Endothelial cell of umbilical vein (primary cell): Measurements from ENCODE around the gene CAMTA1. TPM values are rescaled to one million over a fixed set of nuclear protein-coding genes. Genes with fewer than 3 reads are reported as not detected.

Experiments used
- BruUV-seq: library from RNA; stranded (reverse); fragments of 400-500 nt; replicated peaks from 2 replicates; lab custom pipeline; 2021; lab: Mats Ljungman, UMichigan
- CTCF ChIA-PET: fragments of 300-600, 350-600 bp; sonication (Branson Sonifier 250); formaldehyde crosslinking; loops from one replicate; lab custom pipeline; 2021; ENCODE audit warnings: antibody characterized with exemption, inconsistent platforms; lab: Charles Lee
- POLR2A ChIA-PET: fragments of 300-600, 350-600 bp; sonication (Branson Sonifier 250); formaldehyde crosslinking; loops from one replicate; lab custom pipeline; 2021; ENCODE audit warnings: antibody characterized with exemption, inconsistent platforms; lab: Charles Lee
- DNase-seq: peaks from one replicate; pipeline ENCODE4 v3.0.0-alpha.2; 2011; ENCODE audit warnings: low read depth, low spot score
- FAIRE-seq: peaks from 2 replicates; lab custom pipeline; 2011; peaks lifted over from hg19 to GRCh38; lab: Jason Lieb, UNC
- H2AFZ ChIP-seq: 2 replicates; pipeline ENCODE4 v1.6.0; 2012; ENCODE audit warnings: low read depth, low read length, control low read depth, inconsistent platforms
- H3K27ac ChIP-seq: 2 replicates; pipeline ENCODE4 v1.5.1; 2011; ENCODE audit warnings: low read depth, mild to moderate bottlenecking, control low read depth, low read length, moderate library complexity; ENCODE audit not compliant: insufficient read depth
- H3K27me3 ChIP-seq, 2 experiments: 2 replicates each; pipeline versions ENCODE4 v1.6.0 to v1.6.1; 2011; ENCODE audit warnings: low read length in 2 of 2, mixed read lengths in 1 of 2; ENCODE audit not compliant: control insufficient read depth in 2 of 2, insufficient read depth in 2 of 2
- H3K36me3 ChIP-seq, 2 experiments: 2 replicates in 1 of 2; 3 replicates in 1 of 2; pipeline ENCODE4 v1.5.1; 2011; ENCODE audit warnings: low read length in 2 of 2, mild to moderate bottlenecking in 1 of 2, moderate library complexity in 1 of 2; ENCODE audit not compliant: control insufficient read depth in 2 of 2, insufficient read depth in 2 of 2; ENCODE audit errors: extremely low read depth in 1 of 2
- H3K4me1 ChIP-seq: 3 replicates; pipeline ENCODE4 v1.5.1; 2011; ENCODE audit warnings: mild to moderate bottlenecking, low read length; ENCODE audit not compliant: control insufficient read depth, insufficient read depth; ENCODE audit errors: extremely low read depth
- H3K4me2 ChIP-seq: 2 replicates; pipeline ENCODE4 v1.6.1; 2011; ENCODE audit warnings: low read length, control low read depth, mixed read lengths; ENCODE audit not compliant: insufficient read depth
- H3K4me3 ChIP-seq, 3 experiments: fragments of 200-600 bp in 1 of 3; sonication (generic), shearing (Covaris generic) in 1 of 3; replicated peaks in 1 of 3; 2 replicates each; pipeline ENCODE4 v1.5.1; 2011 to 2016; ENCODE audit warnings: control low read depth in 3 of 3, low read length in 3 of 3, mild to moderate bottlenecking in 2 of 3, inconsistent platforms in 1 of 3, low read depth in 1 of 3, moderate library complexity in 1 of 3; ENCODE audit not compliant: insufficient read depth in 1 of 3
- H3K79me2 ChIP-seq: 2 replicates; pipeline ENCODE4 v1.6.0; 2012; ENCODE audit warnings: low read length, inconsistent platforms; ENCODE audit not compliant: control insufficient read depth, insufficient read depth
- H3K9ac ChIP-seq: replicated peaks from 2 replicates; pipeline ENCODE3; 2011; ENCODE audit warnings: low read length, control low read depth; ENCODE audit not compliant: insufficient read depth; ENCODE audit errors: extremely low read depth
- H3K9me1 ChIP-seq: replicated peaks from 3 replicates; pipeline ENCODE4 v1.6.0; 2011; ENCODE audit warnings: mild to moderate bottlenecking, low read length; ENCODE audit not compliant: control insufficient read depth, insufficient read depth; ENCODE audit errors: extremely low read depth
- H3K9me3 ChIP-seq: replicated peaks from 2 replicates; pipeline ENCODE4 v1.5.1; 2012; ENCODE audit warnings: low read length, inconsistent platforms; ENCODE audit not compliant: control insufficient read depth, insufficient read depth
- H4K20me1 ChIP-seq: replicated peaks from 2 replicates; pipeline ENCODE3; 2011; ENCODE audit warnings: mild to moderate bottlenecking, low read length; ENCODE audit not compliant: control insufficient read depth, insufficient read depth; ENCODE audit errors: extremely low read depth
- CTCF ChIP-seq, 2 donors: IDR thresholded peaks; 1 replicate in 1 of 2; 2 replicates in 1 of 2; pipeline ENCODE4 v1.5.1; 2011; ENCODE audit warnings: low read length in 2 of 2, mild to moderate bottlenecking in 2 of 2, moderate library complexity in 2 of 2, control low read depth in 1 of 2, inconsistent platforms in 1 of 2, low read depth in 1 of 2; ENCODE audit not compliant: insufficient read depth in 1 of 2; ENCODE audit errors: extremely low read depth in 1 of 2
- EZH2 ChIP-seq: IDR thresholded peaks from 2 replicates; pipeline ENCODE4 v1.6.1; 2012; ENCODE audit warnings: borderline replicate concordance, low read depth, mild to moderate bottlenecking, moderate library complexity, low read length, inconsistent platforms; ENCODE audit not compliant: severe bottlenecking
- FOS ChIP-seq: IDR thresholded peaks from 2 replicates; pipeline ENCODE4 v1.6.1; 2011; ENCODE audit warnings: mild to moderate bottlenecking, low read length, moderate library complexity, borderline replicate concordance; ENCODE audit not compliant: insufficient read depth
- GATA2 ChIP-seq: IDR thresholded peaks from 2 replicates; pipeline ENCODE4 v1.7.0; 2011; ENCODE audit warnings: low read depth, mild to moderate bottlenecking, moderate library complexity, mixed read lengths, low read length; ENCODE audit not compliant: insufficient read length, insufficient read depth
- JUN ChIP-seq: IDR thresholded peaks from 2 replicates; pipeline ENCODE4 v1.6.1; 2011; ENCODE audit warnings: borderline replicate concordance, low read depth; ENCODE audit not compliant: insufficient read length, insufficient read depth
- MAX ChIP-seq: IDR thresholded peaks from 2 replicates; pipeline ENCODE4 v1.6.1; 2011; ENCODE audit not compliant: insufficient read depth, insufficient read length
- MYC ChIP-seq: IDR thresholded peaks from one replicate; pipeline ENCODE4 v1.6.1; 2011; ENCODE audit warnings: mild to moderate bottlenecking, low read depth, low read length
- POLR2A ChIP-seq: IDR thresholded peaks from 2 replicates; pipeline ENCODE4 v1.6.1; 2012; ENCODE audit warnings: low read depth, mild to moderate bottlenecking, control low read depth, low read length
- POLR2AphosphoS5 ChIP-seq: IDR thresholded peaks from 2 replicates; pipeline ENCODE4 v1.6.1; 2012; ENCODE audit warnings: low read depth, mild to moderate bottlenecking, control low read depth, low read length, moderate library complexity; ENCODE audit not compliant: insufficient read depth
- dilution Hi-C: fragments of 300-500 bp; cut with MboI; formaldehyde crosslinking; loops from one replicate; pipeline ENCODE4 v1.15.0; 2019; ENCODE audit warnings: low sequenced_read_pairs; ENCODE audit not compliant: extremely low pct_ligation_motif_present
- intact Hi-C: fragments of 100-400 bp; cut with micrococcal nuclease; formaldehyde crosslinking; loops from one replicate; pipeline ENCODE4 v1.10.0; 2022
- polyA plus RNA-seq, 4 experiments: library from polyadenylated mRNA; depleted of rRNA in 3 of 4; stranded (reverse) in 3 of 4; unstranded in 1 of 4; fragments of >200 nt; gene quantifications; 2 replicates each; pipeline versions ENCODE4 v1.2.1 to v1.2.3, GENCODE V29; 2011 to 2012; ENCODE audit warnings: missing spikeins in 1 of 4
- total RNA-seq: library from RNA; stranded (reverse); gene quantifications from 2 replicates; pipeline ENCODE4 v1.2.3, GENCODE V29; 2021

The CAMTA1 gene
- total and polyA plus RNA-seq, 2 donors (not counting 3 experiments of a cell fraction or from before 2014, with no cell fraction given): 50.8 to 92.7 TPM

- H3K4me1 ChIP-seq: no peaks in the 10 kb centered on the region
- no peaks in the 10 kb centered on the region for H3K36me3 ChIP-seq
- H3K79me2 ChIP-seq: no peaks in the 10 kb centered on the region
- POLR2A ChIA-PET: no interaction called here
- intact Hi-C loops (no loop called here), dilution Hi-C loops (no loop called here)
- no peak overlapping the region for H3K27ac ChIP-seq
- no peaks in the 10 kb centered on the region for H3K9me1 ChIP-seq
- no peak overlapping the region for H3K4me3 ChIP-seq
- no peak for FAIRE-seq
- H3K4me2 ChIP-seq: no peak overlapping the region
- no peaks in the 10 kb centered on the region for H4K20me1 ChIP-seq
- no peak overlapping the region for H2AFZ ChIP-seq
- no peaks in the 10 kb centered on the region for H3K9me3 ChIP-seq
- TF ChIP-seq POLR2A: no peak
- TF ChIP-seq EZH2: no peak
- no peak for TF ChIP-seq POLR2AphosphoS5
- no peak for TF ChIP-seq MAX
- no peak for TF ChIP-seq CTCF (IDR thresholded peaks at IDR 0.05; ENCODE audit: extremely low read depth in 1 of 2, insufficient read depth in 1 of 2, low read depth in 1 of 2, low read length in 2 of 2)
- no peak for TF ChIP-seq MYC
- TF ChIP-seq FOS: no peak
- no peak for TF ChIP-seq GATA2
- TF ChIP-seq JUN: no peak
- no TSS peak for BruUV-seq
- no peak overlapping the region for H3K9ac ChIP-seq
- no peaks in the 10 kb centered on the region for H3K27me3 ChIP-seq
- CTCF ChIA-PET: interaction anchor here (0.6 to 1.4 kb wide), 2 partner anchors 8 to 10 kb away, joined by 3 read pairs; no protein-coding TSS in a partner anchor
- DNase-seq: no peak
Measured at GRCh38 chr1:7127322-7128075, 342.2 kb downstream of the CAMTA1 start.
